Right kidney (tissue), 1 donor: ENCODE results near the gene CFAP46.
"Not testable (repeated sequence)": the region's sequence is repeated elsewhere in the genome, so short reads cannot be mapped to it uniquely, and the experiment has no call there.

Source experiments
- DNase-seq: peaks from one replicate; pipeline ENCODE4 v3.0.0-alpha.2; 2016

The CFAP46 gene

GRCh38 chr10:132806110-132806509 lies 136.3 kb downstream of the CFAP46 start:
- DNase-seq = no peak

GRCh38 chr10:132805599-132805998 lies 136.8 kb downstream of the CFAP46 start:
- DNase-seq = no peak

- DNase-seq = no peak
Measured at GRCh38 chr10:132804785-132805426, 137.5 kb downstream of the CFAP46 start.

- DNase-seq = no peak
Measured at GRCh38 chr10:132804287-132804686, 138.1 kb downstream of the CFAP46 start.

GRCh38 chr10:132803416-132804210 lies 138.8 kb downstream of the CFAP46 start:
- DNase-seq = no peak

GRCh38 chr10:132802694-132803320 lies 139.6 kb downstream of the CFAP46 start:
- DNase-seq = no peak

- DNase-seq = no peak
Measured at GRCh38 chr10:132802048-132802447, 140.3 kb downstream of the CFAP46 start.

GRCh38 chr10:132799865-132800264 lies 142.5 kb downstream of the CFAP46 start:
- no peak for DNase-seq

- no peak for DNase-seq
Measured at GRCh38 chr10:132798876-132799275, 143.5 kb downstream of the CFAP46 start.

- no peak for DNase-seq
Measured at GRCh38 chr10:132798403-132798802, 144.0 kb downstream of the CFAP46 start.

GRCh38 chr10:132797986-132798385 lies 144.4 kb downstream of the CFAP46 start:
- not testable (repeated sequence) for DNase-seq

- DNase-seq = no peak
Measured at GRCh38 chr10:132796846-132797245, 145.5 kb downstream of the CFAP46 start.

- DNase-seq = no peak
Measured at GRCh38 chr10:132793871-132794849, 148.2 kb downstream of the CFAP46 start.

GRCh38 chr10:132793213-132793612 lies 149.2 kb downstream of the CFAP46 start:
- DNase-seq = no peak

- DNase-seq = no peak
Measured at GRCh38 chr10:132792796-132793195, 149.6 kb downstream of the CFAP46 start.

- DNase-seq = not testable (repeated sequence)
Measured at GRCh38 chr10:132792099-132792498, 150.3 kb downstream of the CFAP46 start.

GRCh38 chr10:132790934-132791829 lies 151.2 kb downstream of the CFAP46 start:
- no peak for DNase-seq

- DNase-seq = no peak
Measured at GRCh38 chr10:132790470-132790869, 151.9 kb downstream of the CFAP46 start.

GRCh38 chr10:132789659-132790148 lies 152.7 kb downstream of the CFAP46 start:
- no peak for DNase-seq

GRCh38 chr10:132788831-132789219 lies 153.5 kb downstream of the CFAP46 start:
- DNase-seq = no peak
